ENCODE measurements around the gene NCSTN. TPM values are rescaled to one million over a fixed set of nuclear protein-coding genes. Genes with fewer than 3 reads are reported as not detected.
A peak's percentile ranks its signal among the peaks of the same experiment; 100 is the strongest.
"Not testable (repeated sequence)": the region's sequence is repeated elsewhere in the genome, so short reads cannot be mapped to it uniquely, and the experiment has no call there.

The NCSTN gene
- total RNA-seq, 3 donors from 2014 or later = 52.0 to 61.7 (median 60.5) TPM

DNA sequence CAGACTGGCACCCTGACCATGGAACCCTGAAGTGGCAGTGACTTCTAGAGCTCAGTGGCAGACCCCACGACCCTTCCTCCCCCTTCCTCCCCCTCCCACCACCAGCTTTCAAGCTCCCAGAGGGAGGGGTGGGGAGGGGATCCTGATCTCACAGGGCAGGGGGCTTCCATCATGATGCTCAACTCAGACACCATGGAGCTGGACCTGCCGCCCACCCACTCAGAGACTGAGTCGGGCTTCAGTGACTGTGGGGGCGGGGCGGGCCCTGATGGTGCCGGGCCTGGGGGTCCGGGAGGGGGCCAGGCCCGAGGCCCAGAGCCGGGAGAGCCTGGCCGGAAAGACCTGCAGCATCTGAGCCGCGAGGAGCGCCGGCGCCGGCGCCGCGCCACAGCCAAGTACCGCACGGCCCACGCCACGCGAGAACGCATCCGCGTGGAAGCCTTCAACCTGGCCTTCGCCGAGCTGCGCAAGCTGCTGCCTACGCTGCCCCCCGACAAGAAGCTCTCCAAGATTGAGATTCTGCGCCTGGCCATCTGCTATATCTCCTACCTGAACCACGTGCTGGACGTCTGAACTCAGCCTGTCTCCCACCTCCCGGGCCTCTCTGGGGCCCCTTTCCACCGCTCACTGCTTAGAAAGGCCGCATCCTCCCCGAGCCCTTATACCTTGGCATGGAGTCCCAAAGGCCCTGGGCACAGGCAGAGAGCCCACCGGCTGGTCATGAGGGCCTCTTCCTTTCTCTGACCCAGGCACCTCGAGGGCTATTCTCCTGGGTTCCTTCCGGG, 27.6 kb downstream of the NCSTN start:
- Mint-ChIP-seq H3K4me3 (no peak overlapping the region), H3K36me3 (ENCODE audit: insufficient read depth) (no peaks in the 10 kb centered on the region), H3K9me3 (no peaks in the 10 kb centered on the region), H3K27me3 (ENCODE audit: low read depth) (no peaks in the 10 kb centered on the region), H3K4me1 (ENCODE audit: low read depth) (peaks cover 5% of the 10 kb centered on the region)
- ATAC-seq (no peak), DNase-seq (no peak)

GRCh38 chr1:160371346-160371631, 28.1 kb downstream of the NCSTN start:
- no peaks in the 10 kb centered on the region for H3K27me3 Mint-ChIP-seq (ENCODE audit: low read depth)
- no peak overlapping the region for H3K4me3 Mint-ChIP-seq
- no peaks in the 10 kb centered on the region for H3K36me3 Mint-ChIP-seq (ENCODE audit: insufficient read depth)
- peaks cover 10% of the 10 kb centered on the region for H3K4me1 Mint-ChIP-seq (ENCODE audit: low read depth)
- no peak for DNase-seq
- no peak for ATAC-seq
- no peaks in the 10 kb centered on the region for H3K9me3 Mint-ChIP-seq

- no peak for DNase-seq
- H3K4me1 Mint-ChIP-seq (ENCODE audit: low read depth) = peaks cover 12% of the 10 kb centered on the region
- ATAC-seq = no peak
- H3K36me3 Mint-ChIP-seq (ENCODE audit: insufficient read depth) = no peaks in the 10 kb centered on the region
- no peaks in the 10 kb centered on the region for H3K27me3 Mint-ChIP-seq (ENCODE audit: low read depth)
- no peaks in the 10 kb centered on the region for H3K9me3 Mint-ChIP-seq
- no peak overlapping the region for H3K4me3 Mint-ChIP-seq
Observed at GRCh38 chr1:160371756-160372155, 28.6 kb downstream of the NCSTN start.

GRCh38 chr1:160373696-160374095, 30.5 kb downstream of the NCSTN start:
- no peak overlapping the region for H3K4me3 Mint-ChIP-seq
- no peaks in the 10 kb centered on the region for H3K9me3 Mint-ChIP-seq
- H3K4me1 Mint-ChIP-seq (ENCODE audit: low read depth) = peaks cover 12% of the 10 kb centered on the region

GRCh38 chr1:160374306-160375110, 31.3 kb downstream of the NCSTN start:
- no peak for DNase-seq
- no peaks in the 10 kb centered on the region for H3K27me3 Mint-ChIP-seq (ENCODE audit: low read depth)

More at GRCh38 chr1:160373696-160374095, 30.5 kb downstream of the NCSTN start:
- no peak for ATAC-seq
- no peak for DNase-seq
- H3K27me3 Mint-ChIP-seq (ENCODE audit: low read depth) = no peaks in the 10 kb centered on the region
- no peaks in the 10 kb centered on the region for H3K36me3 Mint-ChIP-seq (ENCODE audit: insufficient read depth)

DNA sequence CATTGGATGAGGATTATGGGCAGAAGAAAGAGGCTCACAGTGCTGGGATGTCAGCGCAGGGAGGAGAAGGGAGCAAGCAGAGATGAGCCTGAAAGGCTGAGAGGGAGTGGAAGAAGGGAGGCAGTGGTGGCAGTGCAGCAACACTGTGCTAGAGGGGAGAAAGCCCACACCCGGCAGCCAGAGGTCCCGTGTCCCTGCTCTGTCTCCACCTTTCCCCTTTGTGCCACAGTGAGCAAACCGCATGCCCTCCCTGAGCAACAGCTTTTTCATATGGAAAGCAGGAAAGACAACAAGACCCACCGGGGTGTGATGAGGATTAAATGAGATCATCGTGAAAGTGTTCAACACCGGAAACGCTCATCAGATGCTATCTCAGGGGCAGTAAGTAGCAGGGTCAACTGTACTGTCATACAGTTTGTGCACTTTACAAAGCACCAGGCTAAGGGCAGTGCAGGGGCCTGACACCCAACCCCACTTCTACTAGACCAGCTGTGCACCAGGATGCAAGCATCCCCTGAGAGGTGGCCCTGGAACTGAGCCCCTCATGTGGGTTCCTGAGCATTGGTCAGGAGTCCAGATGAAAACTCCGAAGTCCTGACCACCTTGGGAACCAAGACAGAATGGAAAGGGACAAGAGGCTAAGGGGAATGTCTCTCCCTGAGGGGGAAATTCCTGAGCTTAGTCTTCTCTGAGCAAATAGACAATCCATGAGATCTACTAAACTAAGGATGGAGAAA, 32.8 kb downstream of the NCSTN start:
- peaks cover 12% of the 10 kb centered on the region for H3K4me1 Mint-ChIP-seq (ENCODE audit: low read depth)
- H3K36me3 Mint-ChIP-seq (ENCODE audit: insufficient read depth) = no peaks in the 10 kb centered on the region

More at GRCh38 chr1:160374306-160375110, 31.3 kb downstream of the NCSTN start:
- H3K36me3 Mint-ChIP-seq (ENCODE audit: insufficient read depth) = no peaks in the 10 kb centered on the region
- H3K9me3 Mint-ChIP-seq = no peaks in the 10 kb centered on the region
- peaks cover 12% of the 10 kb centered on the region for H3K4me1 Mint-ChIP-seq (ENCODE audit: low read depth)
- no peak for ATAC-seq
- H3K4me3 Mint-ChIP-seq = no peak overlapping the region

DNA sequence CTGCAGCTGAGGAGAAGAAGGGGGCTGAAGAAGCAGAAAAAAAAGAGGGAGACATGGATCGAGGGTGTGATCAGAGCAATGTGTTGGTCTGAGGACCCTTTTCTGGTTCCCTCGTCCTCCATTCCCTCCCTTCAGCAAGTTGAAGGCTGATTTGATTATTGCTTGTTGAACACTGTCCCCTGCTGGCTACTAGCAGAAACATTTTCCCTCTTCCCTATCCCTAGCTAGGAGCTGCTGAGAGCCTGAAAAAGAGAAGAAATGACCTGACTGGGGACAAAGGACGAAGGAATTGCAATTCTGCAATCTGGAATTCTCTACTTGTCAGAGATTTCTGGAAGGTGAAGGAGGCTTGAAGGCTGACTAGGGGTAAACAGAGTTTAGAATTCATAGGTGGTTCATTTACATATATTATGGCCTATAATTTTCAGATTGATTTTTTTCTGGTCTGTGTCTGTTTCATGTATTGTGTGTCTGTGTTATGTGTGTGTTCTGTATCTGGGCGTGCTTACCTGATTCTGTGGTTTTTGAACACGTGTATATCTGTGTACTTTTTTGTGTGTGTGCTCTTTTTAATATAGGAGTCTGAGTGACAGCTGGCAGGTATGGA, 33.4 kb downstream of the NCSTN start:
- peaks cover 12% of the 10 kb centered on the region for H3K4me1 Mint-ChIP-seq (ENCODE audit: low read depth)
- ATAC-seq = peak; percentile 77 to 81
- no peaks in the 10 kb centered on the region for H3K9me3 Mint-ChIP-seq
- no peak overlapping the region for H3K4me3 Mint-ChIP-seq
- H3K36me3 Mint-ChIP-seq (ENCODE audit: insufficient read depth) = no peaks in the 10 kb centered on the region
- no peaks in the 10 kb centered on the region for H3K27me3 Mint-ChIP-seq (ENCODE audit: low read depth)
- no peak for DNase-seq

More for the DNA sequence above, 32.8 kb downstream of the NCSTN start:
- H3K4me3 Mint-ChIP-seq = no peak overlapping the region
- no peaks in the 10 kb centered on the region for H3K27me3 Mint-ChIP-seq (ENCODE audit: low read depth)
- DNase-seq (no peak), ATAC-seq (peak; percentile 43 to 51)
- no peaks in the 10 kb centered on the region for H3K9me3 Mint-ChIP-seq

DNA sequence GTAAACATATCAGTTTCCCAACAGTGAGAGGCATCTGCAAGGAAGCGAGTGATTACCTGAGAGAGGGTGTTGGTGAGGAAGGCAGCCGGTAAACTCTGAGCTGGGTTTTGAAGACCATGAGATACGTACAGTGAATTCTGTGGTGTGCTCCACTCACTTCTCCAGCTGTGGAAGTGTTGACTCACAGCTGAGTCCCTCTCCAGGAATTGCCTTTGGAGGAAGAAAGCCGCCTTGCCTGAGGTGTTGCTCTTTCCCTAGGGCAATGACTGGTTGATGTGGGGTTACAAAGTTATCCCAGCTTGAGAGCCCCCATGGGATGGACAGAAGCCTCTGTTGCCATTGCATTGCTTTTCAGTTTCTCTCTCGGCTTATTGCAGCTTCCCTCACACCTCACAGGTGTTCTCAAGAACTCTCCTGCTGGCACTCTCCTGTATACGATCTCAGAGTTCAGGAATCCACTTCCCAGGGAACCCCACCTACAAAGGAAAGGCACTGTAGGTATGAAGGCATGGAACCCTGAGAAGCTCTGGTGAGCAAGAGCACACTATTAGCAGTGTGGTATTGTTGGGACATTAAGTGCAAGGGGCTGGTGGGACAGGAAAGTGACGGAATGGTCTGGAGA, 34.5 kb downstream of the NCSTN start:
- Mint-ChIP-seq H3K9me3 (no peaks in the 10 kb centered on the region), H3K4me3 (no peak overlapping the region), H3K4me1 (ENCODE audit: low read depth) (peaks cover 12% of the 10 kb centered on the region), H3K27me3 (ENCODE audit: low read depth) (no peaks in the 10 kb centered on the region), H3K36me3 (ENCODE audit: insufficient read depth) (no peaks in the 10 kb centered on the region)
- DNase-seq (no peak), ATAC-seq (no peak)

DNA sequence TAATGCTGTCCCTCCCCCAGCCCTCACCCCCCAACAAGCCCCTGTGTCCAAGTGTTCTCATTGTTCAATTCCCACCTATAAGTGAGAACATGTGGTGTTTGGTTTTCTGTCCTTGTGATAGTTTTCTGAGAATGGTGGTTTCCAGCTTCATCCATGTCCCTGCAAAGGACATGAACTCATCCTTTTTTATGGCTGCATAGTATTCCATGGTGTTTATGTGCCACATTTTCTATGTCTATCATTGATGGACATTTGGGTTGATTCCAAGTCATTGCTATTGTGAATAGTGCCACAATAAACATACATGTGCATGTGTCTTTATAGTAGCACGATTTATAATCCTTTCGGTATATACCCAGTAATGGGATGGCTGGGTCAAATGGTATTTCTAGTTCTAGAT, 41.6 kb downstream of the NCSTN start:
- not testable (repeated sequence) for H3K9me3 Mint-ChIP-seq; ATAC-seq; H3K4me1 Mint-ChIP-seq (ENCODE audit: low read depth); H3K4me3 Mint-ChIP-seq; DNase-seq; H3K36me3 Mint-ChIP-seq (ENCODE audit: insufficient read depth); H3K27me3 Mint-ChIP-seq (ENCODE audit: low read depth)

- not testable (repeated sequence) for H3K36me3 Mint-ChIP-seq (ENCODE audit: insufficient read depth); H3K4me3 Mint-ChIP-seq; H3K27me3 Mint-ChIP-seq (ENCODE audit: low read depth); ATAC-seq; DNase-seq; H3K9me3 Mint-ChIP-seq; H3K4me1 Mint-ChIP-seq (ENCODE audit: low read depth)
Observed at GRCh38 chr1:160388406-160388805, 45.2 kb downstream of the NCSTN start.

DNA sequence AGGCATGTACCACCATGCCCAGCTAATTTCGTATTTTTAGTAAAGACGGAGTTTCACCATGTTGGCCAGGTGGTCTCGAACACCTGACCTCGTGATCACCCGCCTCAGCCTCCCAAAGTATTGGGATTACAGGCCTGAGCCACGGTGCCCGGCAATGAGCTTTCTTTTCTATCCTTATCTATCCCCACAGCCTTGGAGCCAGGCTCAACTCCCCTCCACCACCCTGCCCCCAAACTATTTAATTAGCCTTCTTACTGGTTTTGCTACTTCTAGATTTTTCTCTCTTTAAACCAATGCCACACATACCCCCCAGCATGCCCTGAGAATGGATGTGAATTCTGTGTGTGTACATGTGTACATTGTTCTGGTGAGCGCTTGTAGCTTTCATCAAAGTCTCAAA, 51.5 kb downstream of the NCSTN start:
- ATAC-seq = no peak
- no peak overlapping the region for H3K4me3 Mint-ChIP-seq
- no peaks in the 10 kb centered on the region for H3K4me1 Mint-ChIP-seq (ENCODE audit: low read depth)
- no peaks in the 10 kb centered on the region for H3K36me3 Mint-ChIP-seq (ENCODE audit: insufficient read depth)
- H3K9me3 Mint-ChIP-seq = no peaks in the 10 kb centered on the region
- H3K27me3 Mint-ChIP-seq (ENCODE audit: low read depth) = peaks cover 10% of the 10 kb centered on the region
- no peak for DNase-seq

- Mint-ChIP-seq H3K36me3 (ENCODE audit: insufficient read depth) (no peaks in the 10 kb centered on the region), H3K4me1 (ENCODE audit: low read depth) (peaks cover 5% of the 10 kb centered on the region), H3K4me3 (no peak overlapping the region), H3K9me3 (no peaks in the 10 kb centered on the region), H3K27me3 (ENCODE audit: low read depth) (peaks cover 30% of the 10 kb centered on the region)
- ATAC-seq (no peak), DNase-seq (no peak)
Observed at GRCh38 chr1:160397651-160398050, 54.5 kb downstream of the NCSTN start.

DNA sequence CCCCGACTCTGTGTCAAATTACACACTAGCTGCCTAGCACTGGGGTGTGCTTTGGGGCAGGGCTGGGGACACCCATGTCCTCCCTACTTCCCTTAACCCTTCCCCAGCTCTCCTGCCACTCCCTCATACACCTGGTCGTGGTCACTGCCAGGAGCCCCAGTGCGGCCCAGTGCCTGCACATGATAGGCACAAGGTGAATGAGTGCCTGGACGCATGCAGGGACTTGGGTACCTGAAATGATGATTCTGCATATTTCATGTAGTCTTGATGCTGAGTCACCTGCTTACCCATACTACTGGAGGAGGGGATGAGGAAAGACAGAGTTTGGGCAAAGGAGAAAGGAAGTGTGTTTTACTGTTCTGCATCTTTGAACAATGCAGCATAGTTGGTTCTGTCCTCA, 55.6 kb downstream of the NCSTN start:
- H3K36me3 Mint-ChIP-seq (ENCODE audit: insufficient read depth) = no peaks in the 10 kb centered on the region
- DNase-seq (no peak), ATAC-seq (no peak)
- H3K9me3 Mint-ChIP-seq = no peaks in the 10 kb centered on the region
- peaks cover 5% of the 10 kb centered on the region for H3K4me1 Mint-ChIP-seq (ENCODE audit: low read depth)
- H3K4me3 Mint-ChIP-seq = no peak overlapping the region
- H3K27me3 Mint-ChIP-seq (ENCODE audit: low read depth) = peaks cover 32% of the 10 kb centered on the region

Measured in activated T-cell treated with anti-CD3 and anti-CD28 coated beads, Interleukin-2, amount 50 U/mL, for 4 hours (primary cell).